B cell (primary cell): ENCODE measurements around the gene OPA1. TPM values are rescaled to one million over a fixed set of nuclear protein-coding genes. Genes with fewer than 3 reads are reported as not detected.

Experiments
- polyA plus RNA-seq: library from polyadenylated mRNA; depleted of rRNA; stranded (reverse); fragments of >200 nt; gene quantifications from 2 replicates; pipeline ENCODE4 v1.2.3, GENCODE V29; 2012
- small RNA-seq: library from RNA; depleted of rRNA; stranded (forward); fragments of <200 nt; gene quantifications from one replicate; pipeline ENCODE3, GENCODE V24; 2012; ENCODE audit warnings: low replicate concordance, low read depth; ENCODE audit not compliant: insufficient read length
- total RNA-seq, 2 donors: library from RNA; stranded (reverse); fragments of 120-200 nt in 1 of 2; gene quantifications; 1 replicate in 1 of 2; 2 replicates in 1 of 2; pipeline versions ENCODE4 v1.2.3 to v1.2.4, GENCODE V29; 2013 to 2022

The OPA1 gene
- total and polyA plus RNA-seq, 2 donors (not counting 1 experiment from before 2014, with no cell fraction given) = 9.1 to 62.8 TPM

Small RNA genes within 50 kb of the gene (small RNA-seq; reads per million reads assigned to genes)
- gene RF00019 (not detected), gene RN7SL447P (not detected)

Other genes starting within 250 kb of the OPA1 start
- 0.12 TPM in 1 of 2 replicates, not detected in the other for gene ATP13A5, start 214.5 kb upstream of the OPA1 start, total RNA-seq
- not detected in 2 replicates for gene ATP13A5, start 214.5 kb upstream of the OPA1 start, polyA plus RNA-seq
- gene ATP13A4, start 38.3 kb upstream of the OPA1 start, total RNA-seq = 6.4 and 8.8 TPM in 2 replicates
- 1.7 and 2.6 TPM in 2 replicates for gene ATP13A4, start 38.3 kb upstream of the OPA1 start, polyA plus RNA-seq